Measurements from ENCODE around the gene RNGTT.

Gene RNGTT

GRCh38 chr6:88708197-88708744 lies 255.1 kb downstream of the RNGTT start:
- DNase-seq, result no peak

GRCh38 chr6:88705601-88706000 lies 257.8 kb downstream of the RNGTT start:
- peak; percentile 16 for DNase-seq

GRCh38 chr6:88704980-88705379 lies 258.4 kb downstream of the RNGTT start:
- DNase-seq, result no peak

DNA sequence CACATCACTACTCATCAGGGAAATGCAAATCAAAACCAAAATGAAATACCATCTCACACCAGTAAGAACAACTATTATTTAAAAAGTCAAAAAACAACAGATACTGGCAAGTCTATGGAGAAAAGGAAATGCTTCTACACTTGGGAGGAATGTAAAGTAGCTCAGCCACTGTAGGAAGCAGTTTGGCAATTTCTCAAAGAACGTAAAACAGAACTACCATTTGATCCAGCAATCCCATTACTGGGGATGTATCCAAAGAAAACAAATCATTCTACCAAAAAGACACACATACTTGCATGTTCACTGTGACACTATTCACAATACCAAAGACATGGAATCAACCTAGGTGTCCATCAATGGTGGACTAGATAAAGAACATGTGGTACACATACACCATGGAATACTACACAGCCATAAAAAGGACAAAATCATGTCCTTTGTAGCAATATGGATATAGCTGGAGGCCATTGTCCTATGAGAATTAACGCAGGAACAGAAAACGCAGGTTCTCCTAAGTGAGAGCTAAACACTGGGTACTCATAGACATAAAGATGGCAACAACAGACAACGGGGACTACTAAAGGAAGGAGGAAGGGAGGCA lies 260.4 kb downstream of the RNGTT start:
- no peak for DNase-seq

DNA sequence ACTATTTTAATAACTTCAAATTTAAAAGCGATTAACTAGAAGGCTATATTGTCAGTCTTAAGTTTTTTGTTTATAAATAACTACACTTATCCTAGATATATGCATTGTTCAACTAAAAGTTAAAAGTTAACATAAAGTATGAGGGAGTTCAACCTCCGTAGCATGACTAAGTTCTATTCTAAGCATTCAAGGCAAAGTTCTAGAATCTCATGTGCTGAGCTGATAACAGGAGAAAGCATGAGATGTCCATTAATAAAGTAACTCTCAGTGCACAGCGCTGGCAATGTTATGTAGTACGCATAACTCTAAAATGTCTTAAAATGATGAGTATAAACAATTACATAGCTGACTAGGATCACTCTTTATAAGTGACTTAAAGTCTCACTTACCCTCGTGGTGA lies 264.8 kb downstream of the RNGTT start:
- no peak for DNase-seq

DNA sequence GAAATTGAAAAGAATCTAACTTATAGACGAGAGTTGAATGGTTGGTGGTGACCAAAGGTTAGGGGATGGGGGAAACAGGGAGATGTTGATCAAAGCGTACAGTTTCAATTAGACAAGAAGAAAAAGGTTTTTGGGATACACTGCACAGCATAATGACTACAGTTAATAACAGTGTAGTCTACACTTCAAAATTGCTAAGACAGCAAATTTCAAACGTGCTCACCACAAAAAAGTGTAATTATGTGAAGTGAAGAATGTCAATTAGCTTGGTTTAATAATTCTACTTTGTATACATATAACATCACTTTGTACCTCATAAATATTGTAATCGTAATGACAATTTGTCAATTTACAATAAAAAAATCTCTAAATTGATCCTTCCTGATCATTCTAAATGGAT lies 267.5 kb downstream of the RNGTT start:
- DNase-seq, result no peak

GRCh38 chr6:88683734-88684133 lies 279.7 kb downstream of the RNGTT start:
- DNase-seq, result no peak

DNA sequence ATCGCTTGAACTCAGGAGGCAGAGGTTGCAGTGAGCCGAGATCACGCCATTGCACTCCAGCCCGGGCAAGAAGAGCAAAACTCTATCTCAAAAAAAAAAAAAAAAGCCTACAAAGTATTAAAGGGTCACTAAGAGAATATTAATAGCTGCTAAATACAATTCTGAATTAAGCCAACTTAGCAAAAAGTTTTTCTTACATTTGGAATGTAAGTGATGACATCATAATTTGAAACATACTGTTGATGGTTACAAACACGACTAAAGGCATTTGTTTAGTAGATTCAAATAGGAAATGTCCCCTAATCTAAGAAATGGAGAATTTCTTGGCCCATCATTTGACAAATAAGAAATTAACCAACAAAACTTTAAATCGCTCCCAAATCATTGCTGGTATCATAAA lies 282.8 kb downstream of the RNGTT start:
- no peak for DNase-seq

DNA sequence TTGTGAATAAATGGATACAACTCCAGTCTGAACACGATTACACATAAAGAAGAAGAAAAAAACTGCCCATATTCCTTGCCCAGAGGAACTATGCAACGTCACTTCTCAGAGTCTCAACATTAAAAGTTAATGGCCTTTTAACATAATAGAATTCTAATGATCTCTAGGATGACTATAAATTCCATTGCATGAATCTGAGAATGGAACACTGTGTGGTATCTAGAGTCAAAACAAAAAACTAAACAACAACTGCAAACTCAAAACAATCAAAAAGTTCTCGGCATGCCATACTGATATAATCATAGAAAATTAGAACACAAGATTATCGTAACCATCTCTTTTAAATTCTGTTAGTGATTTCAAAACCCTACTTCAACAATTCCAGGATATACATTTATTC lies 283.6 kb downstream of the RNGTT start:
- DNase-seq, result no peak

DNA sequence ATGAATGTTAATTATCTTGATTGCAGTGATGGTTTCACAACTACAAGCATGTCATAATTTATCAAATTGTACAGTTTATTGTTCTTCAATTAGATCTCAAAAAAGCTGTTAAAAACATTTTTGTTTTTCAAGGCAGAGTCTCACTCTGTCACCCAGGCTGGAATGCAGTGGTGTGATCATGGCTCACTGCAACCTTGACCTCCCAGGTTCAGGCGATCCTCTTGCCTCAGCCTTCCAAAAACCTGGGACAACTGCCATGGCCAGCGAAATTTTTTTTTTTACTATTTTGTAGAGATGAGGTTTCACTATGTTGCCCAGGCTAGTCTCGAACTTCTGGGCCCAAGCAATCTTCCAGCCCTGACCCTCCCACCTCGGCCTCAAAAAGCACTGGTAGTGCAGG lies 286.1 kb downstream of the RNGTT start:
- DNase-seq, result no peak

DNA sequence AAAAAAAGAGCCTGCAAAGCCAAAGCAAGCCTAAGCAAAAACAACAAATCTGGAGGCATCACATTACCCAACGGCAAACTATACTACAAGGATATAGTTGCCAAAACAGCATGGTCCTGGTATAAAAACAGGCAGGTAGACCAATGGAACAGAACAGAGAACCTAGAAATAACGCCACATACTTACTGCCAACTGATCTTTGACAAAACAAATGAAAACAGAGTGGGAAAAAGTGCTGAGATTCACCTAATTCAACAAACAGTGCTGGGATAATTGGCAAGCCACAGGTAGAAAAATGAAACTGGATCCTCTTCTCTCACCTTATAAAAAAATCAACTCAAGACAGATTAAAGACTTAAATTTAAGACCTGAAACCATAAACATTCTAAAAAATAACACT lies 291.8 kb downstream of the RNGTT start:
- no peak for DNase-seq

- peak; percentile 59 for DNase-seq
These were observed 293.0 kb downstream of the RNGTT start for GRCh38 chr6:88670369-88670768.

GRCh38 chr6:88669475-88669874 lies 293.9 kb downstream of the RNGTT start:
- DNase-seq, result no peak

DNA sequence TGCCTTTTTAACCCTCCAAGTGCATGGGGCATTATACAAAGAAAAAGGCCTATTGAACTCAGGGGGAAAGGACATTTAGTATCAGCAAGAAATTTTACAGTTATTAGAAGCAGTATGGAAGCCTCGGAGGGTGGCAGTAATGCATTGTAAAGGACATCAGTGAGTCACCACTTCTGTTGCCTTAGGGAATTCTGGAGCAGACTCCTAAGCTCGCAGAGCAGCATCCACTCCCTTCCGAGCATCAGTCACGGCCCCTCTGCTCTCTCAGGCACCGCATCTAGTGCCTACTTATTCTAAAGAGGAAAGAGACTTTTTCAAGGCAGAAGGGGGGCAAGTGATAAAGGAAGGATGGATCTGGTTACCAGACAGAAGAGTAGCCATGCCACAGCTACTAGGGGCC lies 296.5 kb downstream of the RNGTT start:
- DNase-seq, result no peak

GRCh38 chr6:88665131-88665530 lies 298.3 kb downstream of the RNGTT start:
- no peak for DNase-seq

- no peak for DNase-seq
These were observed 299.6 kb downstream of the RNGTT start for GRCh38 chr6:88663801-88664200.

GRCh38 chr6:88662653-88663174 lies 300.7 kb downstream of the RNGTT start:
- DNase-seq, result no peak

GRCh38 chr6:88662163-88662580 lies 301.2 kb downstream of the RNGTT start:
- DNase-seq, result peak; percentile 88

DNA sequence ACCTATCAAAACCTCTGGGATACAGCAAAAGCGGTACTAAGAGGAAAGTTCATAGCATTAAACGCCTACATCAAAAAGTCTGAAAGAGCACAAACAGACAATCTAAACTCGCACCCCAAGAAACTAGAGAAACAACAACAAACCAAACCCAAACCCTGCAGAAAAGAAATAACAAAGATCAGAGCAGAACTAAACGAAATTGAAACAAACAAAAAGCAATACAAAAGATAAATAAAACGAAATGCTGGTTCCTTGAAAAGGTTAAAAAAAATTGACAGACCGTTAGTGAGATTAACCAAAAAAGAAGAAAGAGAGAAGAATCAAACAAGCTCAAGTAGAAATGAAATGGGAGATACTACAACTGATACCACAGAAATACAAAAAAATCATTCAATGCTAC lies 302.3 kb downstream of the RNGTT start:
- no peak for DNase-seq

GRCh38 chr6:88655586-88655985 lies 307.8 kb downstream of the RNGTT start:
- DNase-seq, result no peak

DNA sequence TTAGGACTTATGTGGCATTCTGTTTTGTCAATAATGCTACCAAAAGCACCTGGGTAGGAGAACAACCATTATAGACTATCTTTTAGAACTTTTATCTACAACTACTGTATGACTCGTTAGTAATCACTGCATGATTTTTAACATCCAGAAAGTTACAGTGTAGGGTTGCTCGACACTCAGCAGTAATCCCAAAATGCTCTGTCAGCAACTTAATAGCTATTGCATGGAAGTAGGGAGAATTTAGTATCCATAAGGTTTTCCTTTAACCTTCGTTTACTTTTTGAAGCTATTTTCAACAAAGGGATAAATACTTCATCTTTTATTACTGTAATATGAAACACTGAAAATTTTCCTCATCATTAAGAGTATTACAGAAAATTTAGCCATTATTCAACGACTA lies 309.5 kb downstream of the RNGTT start:
- DNase-seq, result no peak

- no peak for DNase-seq
These were observed 312.0 kb downstream of the RNGTT start for GRCh38 chr6:88651400-88651799.

DNA sequence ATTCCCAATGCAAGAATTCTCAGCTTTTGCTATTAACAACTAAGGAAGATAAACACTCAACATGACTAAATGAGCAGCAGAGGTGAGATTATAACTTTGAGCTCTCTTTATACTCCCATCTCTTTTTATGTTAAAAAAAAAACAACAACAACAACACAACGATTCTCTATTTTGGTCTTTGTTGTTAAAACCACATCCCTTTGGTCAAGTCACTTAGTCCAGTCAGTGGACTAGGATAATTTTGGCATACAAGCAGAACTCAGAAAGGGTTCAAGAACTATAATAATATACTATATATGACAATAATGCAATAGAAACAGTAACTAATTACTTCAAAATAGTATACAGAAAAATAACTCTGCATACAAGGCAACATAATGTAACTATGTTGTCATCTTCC lies 312.4 kb downstream of the RNGTT start:
- DNase-seq, result no peak

DNA sequence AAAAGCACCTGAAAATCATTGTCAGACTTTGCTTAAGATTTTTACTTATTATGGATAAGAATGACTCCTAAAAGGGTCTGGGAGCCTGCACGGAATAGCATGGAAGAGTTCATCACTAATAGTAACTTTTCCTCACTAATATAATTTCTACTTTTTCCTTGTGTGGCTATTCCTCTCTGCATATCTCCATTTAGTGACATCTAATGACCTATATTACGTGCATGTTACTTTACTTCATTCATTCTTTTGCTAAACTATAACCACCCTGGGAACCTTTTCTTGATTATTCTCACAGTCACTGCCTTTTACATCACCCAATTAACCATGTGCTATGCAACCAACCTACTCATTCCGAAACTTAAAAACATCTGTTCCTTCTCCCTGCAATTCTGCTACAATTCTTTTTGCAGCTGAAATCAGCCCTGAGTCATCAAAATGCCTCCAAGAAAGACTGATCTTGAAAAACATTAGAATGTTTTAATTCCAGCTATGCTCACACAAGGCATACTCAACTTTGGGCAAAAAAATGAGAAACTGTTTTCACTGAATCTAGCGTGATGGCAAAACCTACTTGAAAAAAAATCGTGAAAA lies 313.3 kb downstream of the RNGTT start:
- DNase-seq, result peak; percentile 79

All from MV-4-11 (cell line).